Karpas-422 (cell line): ENCODE data around the gene JAKMIP1. TPM values are rescaled to one million over a fixed set of nuclear protein-coding genes. Genes with fewer than 3 reads are reported as not detected.

Experiments used
- DNase-seq: peaks from one replicate; pipeline ENCODE4 v3.0.0-alpha.2; 2015
- H2AFZ ChIP-seq: fragments of 200-600 bp; sonication (generic); 2 replicates; pipeline ENCODE4 v1.6.1; 2014; ENCODE audit warnings: antibody characterized with exemption, low read length, mixed read lengths
- H3K27ac ChIP-seq: fragments of 200-600 bp; sonication (generic); 2 replicates; pipeline ENCODE4 v1.5.1; 2014; ENCODE audit warnings: mild to moderate bottlenecking, low read length, moderate library complexity
- H3K27me3 ChIP-seq: fragments of 200-600 bp; sonication (generic); 2 replicates; pipeline ENCODE4 v1.6.1; 2014; ENCODE audit warnings: low read length, mixed read lengths
- H3K36me3 ChIP-seq: fragments of 200-600 bp; sonication (generic); 2 replicates; pipeline ENCODE4 v1.6.1; 2014; ENCODE audit warnings: low read length, mixed read lengths; ENCODE audit not compliant: insufficient read depth
- H3K4me1 ChIP-seq: fragments of 200-600 bp; sonication (generic); 2 replicates; pipeline ENCODE4 v1.6.1; 2014; ENCODE audit warnings: mild to moderate bottlenecking, low read length, mixed read lengths
- H3K4me2 ChIP-seq: fragments of 200-600 bp; sonication (generic); 2 replicates; pipeline ENCODE4 v1.6.1; 2014; ENCODE audit warnings: low read length, low read depth, mild to moderate bottlenecking; ENCODE audit not compliant: poor library complexity, severe bottlenecking
- H3K4me3 ChIP-seq: fragments of 200-600 bp; sonication (generic); 2 replicates; pipeline ENCODE4 v1.5.1; 2014; ENCODE audit warnings: mild to moderate bottlenecking, antibody characterized with exemption, low read length, mixed read lengths
- H3K79me2 ChIP-seq: fragments of 200-600 bp; sonication (generic); 2 replicates; pipeline ENCODE4 v1.6.1; 2014; ENCODE audit warnings: mild to moderate bottlenecking, low read length, mixed read lengths
- H3K9ac ChIP-seq: fragments of 200-600 bp; sonication (generic); 2 replicates; pipeline ENCODE4 v1.6.0; 2014; ENCODE audit warnings: low read length
- H3K9me2 ChIP-seq: fragments of 200-600 bp; sonication (generic), shearing (Covaris generic); replicated peaks from 2 replicates; pipeline ENCODE4 v1.6.0; 2014; ENCODE audit warnings: mild to moderate bottlenecking, low read length, moderate library complexity; ENCODE audit not compliant: insufficient read depth
- H3K9me3 ChIP-seq: fragments of 300-700, 200-600 bp; sonication (generic); 2 replicates; pipeline ENCODE4 v1.6.1; 2014; ENCODE audit warnings: low read length, mixed read lengths
- H4K20me1 ChIP-seq: fragments of 200-600 bp; sonication (generic); 2 replicates; pipeline ENCODE4 v1.6.1; 2014; ENCODE audit warnings: mild to moderate bottlenecking, antibody characterized with exemption, low read length, low read depth; ENCODE audit not compliant: insufficient read depth
- total RNA-seq: library from RNA; depleted of rRNA; stranded (reverse); fragments of >200 nt; shearing (Covaris generic); gene quantifications from 2 replicates; pipeline ENCODE4 v1.2.3, GENCODE V29; 2014; ENCODE audit warnings: low replicate concordance

Gene JAKMIP1
- total RNA-seq, 1 experiment from 2014 or later = not detected

GRCh38 chr4:6107886-6108285, 92.5 kb downstream of the JAKMIP1 start:
- no peak overlapping the region for H3K4me2 ChIP-seq
- H2AFZ ChIP-seq = no peak overlapping the region
- no peak for DNase-seq
- H3K36me3 ChIP-seq = no peaks in the 10 kb centered on the region
- H3K4me1 ChIP-seq = no peaks in the 10 kb centered on the region
- H3K4me3 ChIP-seq = no peak overlapping the region
- H3K9ac ChIP-seq = no peak overlapping the region
- no peak overlapping the region for H3K27ac ChIP-seq
- no peaks in the 10 kb centered on the region for H3K27me3 ChIP-seq
- no peaks in the 10 kb centered on the region for H4K20me1 ChIP-seq
- no peaks in the 10 kb centered on the region for H3K9me2 ChIP-seq
- no peaks in the 10 kb centered on the region for H3K79me2 ChIP-seq
- no peaks in the 10 kb centered on the region for H3K9me3 ChIP-seq

GRCh38 chr4:6107114-6107791, 93.1 kb downstream of the JAKMIP1 start:
- Histone ChIP-seq H3K4me2 (no peak overlapping the region), H3K9ac (no peak overlapping the region), H4K20me1 (no peaks in the 10 kb centered on the region), H3K27me3 (no peaks in the 10 kb centered on the region), H3K79me2 (no peaks in the 10 kb centered on the region), H3K4me1 (no peaks in the 10 kb centered on the region), H3K9me3 (no peaks in the 10 kb centered on the region), H3K27ac (no peak overlapping the region), H3K4me3 (no peak overlapping the region), H3K9me2 (no peaks in the 10 kb centered on the region), H2AFZ (no peak overlapping the region), H3K36me3 (no peaks in the 10 kb centered on the region)
- no peak for DNase-seq

GRCh38 chr4:6106156-6106555, 94.2 kb downstream of the JAKMIP1 start:
- no peak overlapping the region for H3K9ac ChIP-seq
- H3K79me2 ChIP-seq = no peaks in the 10 kb centered on the region
- H4K20me1 ChIP-seq = no peaks in the 10 kb centered on the region
- no peak overlapping the region for H3K4me3 ChIP-seq
- H3K36me3 ChIP-seq = no peaks in the 10 kb centered on the region
- no peak overlapping the region for H3K4me2 ChIP-seq
- H3K4me1 ChIP-seq = no peaks in the 10 kb centered on the region
- no peak overlapping the region for H3K27ac ChIP-seq
- no peak overlapping the region for H2AFZ ChIP-seq
- H3K27me3 ChIP-seq = no peaks in the 10 kb centered on the region
- no peaks in the 10 kb centered on the region for H3K9me2 ChIP-seq
- H3K9me3 ChIP-seq = no peaks in the 10 kb centered on the region
- no peak for DNase-seq

- Histone ChIP-seq H3K4me1 (no peaks in the 10 kb centered on the region), H3K36me3 (no peaks in the 10 kb centered on the region), H3K9me2 (no peaks in the 10 kb centered on the region), H3K27ac (no peak overlapping the region), H3K9ac (no peak overlapping the region), H3K4me3 (no peak overlapping the region), H4K20me1 (no peaks in the 10 kb centered on the region), H3K4me2 (no peak overlapping the region), H2AFZ (no peak overlapping the region), H3K9me3 (no peaks in the 10 kb centered on the region), H3K27me3 (no peaks in the 10 kb centered on the region), H3K79me2 (no peaks in the 10 kb centered on the region)
- no peak for DNase-seq
Measured at GRCh38 chr4:6105311-6105911, 94.9 kb downstream of the JAKMIP1 start.

DNA sequence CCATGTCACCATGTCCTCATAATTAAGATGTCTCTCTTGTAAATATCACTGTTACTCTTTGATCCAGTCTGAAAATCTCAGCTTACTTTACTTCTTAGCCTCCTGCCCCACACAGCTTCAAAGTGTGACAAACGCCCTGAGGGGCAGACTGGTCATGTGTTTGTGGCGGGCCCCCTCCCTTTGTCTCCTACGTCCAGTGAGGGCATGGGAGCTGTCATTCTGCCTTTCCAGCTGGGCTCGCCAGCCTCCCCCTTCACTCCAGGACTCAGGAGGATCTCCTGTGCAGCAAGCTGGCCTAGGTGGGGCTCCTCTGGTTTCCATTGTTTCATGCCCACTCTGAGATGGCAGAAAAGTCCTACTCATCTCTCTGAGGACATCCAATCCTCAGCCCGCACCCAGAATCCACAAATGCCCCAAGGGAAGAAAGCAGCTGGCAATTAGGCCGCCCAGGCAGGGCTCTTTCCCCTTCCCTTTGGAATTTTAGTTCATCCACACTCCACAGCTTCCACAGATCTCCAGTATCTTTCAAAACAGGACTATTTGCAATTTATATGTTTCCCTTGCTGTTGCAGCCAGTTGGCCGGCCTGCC, 95.7 kb downstream of the JAKMIP1 start:
- Histone ChIP-seq H2AFZ (no peak overlapping the region), H3K9me2 (no peaks in the 10 kb centered on the region), H3K9me3 (no peaks in the 10 kb centered on the region), H3K4me1 (no peaks in the 10 kb centered on the region), H3K79me2 (no peaks in the 10 kb centered on the region), H3K4me2 (no peak overlapping the region), H3K27me3 (no peaks in the 10 kb centered on the region), H3K36me3 (no peaks in the 10 kb centered on the region), H3K4me3 (no peak overlapping the region), H3K9ac (no peak overlapping the region), H4K20me1 (no peaks in the 10 kb centered on the region), H3K27ac (no peak overlapping the region)
- no peak for DNase-seq

- Histone ChIP-seq H2AFZ (no peak overlapping the region), H3K9me3 (no peaks in the 10 kb centered on the region), H3K27ac (no peak overlapping the region), H3K4me1 (no peaks in the 10 kb centered on the region), H3K9me2 (no peaks in the 10 kb centered on the region), H3K4me3 (no peak overlapping the region), H3K27me3 (no peaks in the 10 kb centered on the region), H4K20me1 (no peaks in the 10 kb centered on the region), H3K79me2 (no peaks in the 10 kb centered on the region), H3K4me2 (no peak overlapping the region), H3K9ac (no peak overlapping the region), H3K36me3 (no peaks in the 10 kb centered on the region)
- DNase-seq = no peak
Measured at GRCh38 chr4:6097581-6097980, 102.8 kb downstream of the JAKMIP1 start.

- Histone ChIP-seq H4K20me1 (no peaks in the 10 kb centered on the region), H3K9me3 (no peaks in the 10 kb centered on the region), H3K9ac (no peak overlapping the region), H3K79me2 (no peaks in the 10 kb centered on the region), H3K9me2 (no peaks in the 10 kb centered on the region), H3K4me1 (no peaks in the 10 kb centered on the region), H3K27ac (no peak overlapping the region), H3K4me3 (no peak overlapping the region), H3K36me3 (no peaks in the 10 kb centered on the region), H3K27me3 (no peaks in the 10 kb centered on the region), H2AFZ (no peak overlapping the region), H3K4me2 (no peak overlapping the region)
- DNase-seq = no peak
Measured at GRCh38 chr4:6095897-6096296, 104.5 kb downstream of the JAKMIP1 start.

DNA sequence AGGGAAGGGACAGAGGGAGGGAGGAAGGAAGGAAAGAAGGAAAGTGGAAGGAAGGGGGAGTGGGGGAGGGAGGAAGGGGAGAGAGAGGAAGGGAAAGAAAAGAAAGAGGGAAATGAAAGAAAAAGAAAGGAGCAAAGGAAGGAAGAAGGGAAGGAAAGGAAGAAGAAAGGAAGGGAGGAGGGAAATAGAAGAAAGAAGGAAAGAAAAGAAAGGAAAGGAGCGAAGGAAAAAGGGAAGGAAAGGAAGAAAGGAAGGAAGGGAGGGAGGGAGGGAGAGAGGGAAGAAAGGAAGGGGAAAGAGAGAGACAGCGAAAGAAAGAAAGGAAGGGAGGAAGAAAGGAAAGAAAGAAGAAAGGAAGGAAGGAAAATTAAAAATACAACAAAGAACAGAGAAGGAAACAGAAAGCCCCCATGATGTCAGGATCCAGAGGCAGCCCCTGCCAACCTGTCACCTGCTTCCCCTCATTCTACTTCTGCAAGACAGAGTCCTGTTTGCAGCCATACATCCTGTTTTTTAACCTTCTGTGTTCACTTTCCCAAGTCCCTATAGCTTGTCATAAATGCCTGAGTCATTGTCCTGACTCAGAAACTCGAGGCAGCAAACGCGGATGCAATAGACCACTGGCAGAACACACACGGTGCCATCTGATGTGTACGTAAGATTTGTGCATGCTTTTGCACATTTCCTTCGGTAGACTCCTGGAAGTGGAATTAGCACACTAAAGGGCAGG, 105.2 kb downstream of the JAKMIP1 start:
- Histone ChIP-seq H3K27me3 (no peaks in the 10 kb centered on the region), H3K4me2 (no peak overlapping the region), H3K4me1 (no peaks in the 10 kb centered on the region), H4K20me1 (no peaks in the 10 kb centered on the region), H3K79me2 (no peaks in the 10 kb centered on the region), H2AFZ (no peak overlapping the region), H3K9me3 (no peaks in the 10 kb centered on the region), H3K4me3 (no peak overlapping the region), H3K36me3 (no peaks in the 10 kb centered on the region), H3K9ac (no peak overlapping the region), H3K9me2 (no peaks in the 10 kb centered on the region), H3K27ac (no peak overlapping the region)
- DNase-seq = no peak
